GM18502 (cell line): ENCODE data around the gene SIN3A.
"Not testable (repeated sequence)": the region's sequence is repeated elsewhere in the genome, so short reads cannot be mapped to it uniquely, and the experiment has no call there.

ENCODE experiments used
- ATAC-seq: cut with Tn5 transposase; IDR thresholded peaks from one replicate; pipeline ENCODE4 v1.9.1; 2021; ENCODE audit warnings: mild to moderate bottlenecking; ENCODE audit not compliant: unreplicated experiment, poor library complexity

Gene SIN3A

DNA sequence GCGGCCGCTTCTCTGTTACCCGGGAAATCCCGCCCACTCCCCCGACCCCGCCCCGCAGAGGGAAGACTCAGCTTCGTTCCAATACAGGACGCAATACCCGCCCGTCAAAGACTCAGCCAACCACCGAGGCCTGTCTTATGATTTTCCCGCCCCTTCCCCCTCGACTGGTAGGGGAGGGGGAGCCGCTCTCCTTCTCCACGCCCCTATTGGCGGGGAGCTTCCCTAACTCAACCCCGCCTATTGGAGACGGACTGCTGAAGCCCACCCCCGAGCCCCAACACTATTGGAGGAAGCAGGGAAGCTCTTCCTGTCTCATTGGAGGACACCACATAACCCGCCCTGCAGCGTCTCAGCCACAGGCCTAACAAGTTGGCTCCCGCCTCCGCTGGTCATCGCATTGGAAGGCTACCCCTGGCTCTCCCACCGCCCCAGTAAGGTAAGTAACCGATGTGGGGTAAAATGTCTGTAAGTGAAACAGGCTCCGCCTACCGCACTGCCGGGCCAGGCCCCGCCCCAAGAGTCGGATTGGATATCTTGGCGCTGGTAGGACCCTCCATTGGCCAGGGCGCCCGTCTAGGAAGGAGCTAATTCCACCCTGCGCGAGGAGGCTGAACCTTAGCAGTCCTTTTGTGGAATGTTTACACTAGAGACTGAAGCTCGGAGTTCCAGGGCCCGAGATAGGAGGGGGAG, at the start of gene SIN3A:
Gene SIN3A, minus strand, starts transcription at position 17 of the 690 bp plus-strand sequence. CDS start 21,315 bp downstream, outside the sequence.
- ATAC-seq: peak; percentile 45

DNA sequence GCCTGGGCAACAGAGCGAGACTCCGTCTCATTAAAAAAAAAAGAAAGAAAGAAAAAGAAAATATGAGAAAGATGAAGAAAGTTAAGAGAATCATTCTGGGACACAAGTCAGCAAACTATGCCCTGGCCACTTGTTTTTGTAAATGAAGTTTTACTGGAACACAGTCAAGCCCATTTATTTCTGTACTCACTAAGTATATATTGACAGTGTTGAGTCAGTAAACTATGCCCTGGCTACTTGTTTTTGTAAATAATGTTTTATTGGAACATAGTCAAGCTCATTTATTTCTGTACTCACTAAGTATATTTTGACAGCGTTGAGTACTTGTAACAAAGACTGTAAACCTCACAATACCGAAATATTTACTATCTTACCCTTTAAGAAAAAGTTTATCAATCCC, 42.2 kb upstream of the SIN3A start:
- ATAC-seq: no peak

DNA sequence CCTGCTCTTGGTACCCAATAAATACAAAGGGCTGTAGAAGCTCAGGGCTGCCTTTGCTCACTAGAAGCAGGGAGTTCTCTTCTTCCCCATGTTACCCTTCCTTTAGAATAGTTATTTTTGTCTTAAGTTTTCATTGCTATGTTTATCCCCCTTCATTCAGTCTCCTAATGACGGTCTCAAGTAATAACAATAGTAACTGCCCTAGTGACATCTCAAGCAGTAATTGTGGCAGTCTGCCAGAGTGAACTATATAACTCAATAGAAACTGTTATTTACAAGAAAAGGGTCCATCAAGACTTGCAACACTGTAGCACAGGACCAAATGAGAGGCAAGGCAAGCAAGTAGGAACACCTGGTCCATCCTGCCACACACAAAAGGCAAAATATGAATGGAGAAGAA, 32.5 kb upstream of the SIN3A start:
- no peak for ATAC-seq

DNA sequence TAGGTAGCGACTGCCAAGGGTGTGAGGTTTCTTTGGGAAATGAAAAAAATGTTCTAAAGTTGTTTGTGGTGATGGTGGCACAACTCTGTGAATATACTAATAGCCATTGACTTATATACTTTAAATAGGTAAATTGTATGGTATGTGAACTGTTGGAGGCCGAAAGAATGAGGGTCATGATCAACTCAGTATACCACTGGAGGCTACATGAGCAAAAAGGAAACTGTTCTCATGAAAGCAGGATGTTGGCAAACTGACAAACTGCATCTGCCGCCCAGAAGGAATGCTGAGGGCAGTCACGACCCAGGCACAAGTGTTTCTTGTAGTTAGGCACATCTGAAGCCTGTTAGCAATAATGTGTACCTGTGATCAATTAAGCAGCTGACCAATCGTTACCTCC, 32.1 kb upstream of the SIN3A start:
- ATAC-seq: not testable (repeated sequence)

DNA sequence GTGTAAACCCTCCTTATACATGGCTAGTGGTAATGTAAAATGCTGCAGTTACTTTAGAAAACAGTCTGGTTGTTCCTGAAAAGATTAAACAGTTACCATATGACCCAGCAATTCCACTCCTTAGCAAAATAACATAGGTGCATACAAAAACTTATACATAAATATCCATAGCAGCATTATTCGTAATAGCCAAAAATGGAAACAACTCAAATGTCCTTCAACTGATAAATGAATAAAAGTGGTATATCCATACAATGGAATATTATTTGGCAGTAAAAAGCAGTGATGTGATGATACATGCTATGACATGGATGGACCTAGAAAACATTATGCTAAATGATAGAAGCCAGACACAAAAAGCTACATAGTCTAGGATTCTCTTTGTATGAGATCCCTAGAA, 31.6 kb upstream of the SIN3A start:
- ATAC-seq: no peak

DNA sequence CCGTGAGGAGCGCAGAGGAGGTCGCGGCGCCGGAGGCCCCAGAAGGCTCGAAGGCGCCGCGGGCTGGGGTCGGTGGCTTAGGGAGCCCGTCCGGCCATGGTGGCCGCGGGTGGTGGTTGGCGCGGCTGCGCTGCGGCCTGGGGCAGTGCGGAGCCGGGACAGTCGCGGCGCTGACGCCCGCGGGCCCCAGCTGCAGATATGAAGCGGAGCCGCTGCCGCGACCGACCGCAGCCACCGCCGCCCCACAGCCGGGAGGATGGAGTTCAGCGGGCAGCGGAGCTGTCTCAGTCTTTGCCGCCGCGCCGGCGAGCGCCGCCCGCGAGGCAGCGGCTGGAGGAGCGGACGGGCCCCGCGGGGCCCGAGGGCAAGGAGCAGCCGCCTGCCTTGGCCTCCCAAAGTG, 29.0 kb upstream of the SIN3A start:
- not testable (repeated sequence) for ATAC-seq

DNA sequence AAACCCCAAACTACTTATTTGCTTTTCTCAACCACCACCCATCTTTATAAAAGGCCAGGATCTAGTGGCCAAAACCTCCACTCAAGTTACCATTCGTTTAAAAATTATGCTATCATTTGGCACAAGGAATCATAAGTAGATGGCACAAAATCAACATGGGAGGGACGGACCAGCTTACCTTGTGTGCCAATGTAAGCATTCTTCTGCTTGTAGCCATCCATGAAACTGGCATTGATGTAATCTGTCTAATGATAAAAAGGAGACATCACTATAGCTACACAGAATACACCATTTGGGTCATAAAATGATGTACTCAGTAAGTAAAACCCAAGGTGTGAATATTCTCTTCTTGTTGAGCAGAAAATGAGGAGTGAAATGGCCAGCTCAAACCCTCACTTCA, 28.2 kb upstream of the SIN3A start:
- ATAC-seq: no peak

DNA sequence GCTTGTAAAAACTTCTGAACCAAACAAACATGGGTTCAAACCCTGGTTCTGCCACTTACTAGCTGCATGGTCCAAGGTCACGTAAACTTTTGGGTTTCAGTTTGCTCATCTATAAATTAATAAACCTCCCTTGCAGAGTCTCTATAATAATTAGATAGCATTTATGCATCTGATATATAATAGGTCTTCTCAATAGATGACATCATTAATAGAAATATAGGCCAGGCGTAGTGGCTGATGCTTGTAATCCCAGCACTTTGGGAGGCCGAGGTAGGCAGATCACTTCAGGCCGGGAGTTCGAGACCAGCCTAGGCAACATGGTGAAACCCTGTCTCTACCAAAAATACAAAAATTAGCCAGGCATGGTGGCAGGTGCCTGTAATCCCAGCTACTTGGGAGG, 25.6 kb upstream of the SIN3A start:
- ATAC-seq: not testable (repeated sequence)

DNA sequence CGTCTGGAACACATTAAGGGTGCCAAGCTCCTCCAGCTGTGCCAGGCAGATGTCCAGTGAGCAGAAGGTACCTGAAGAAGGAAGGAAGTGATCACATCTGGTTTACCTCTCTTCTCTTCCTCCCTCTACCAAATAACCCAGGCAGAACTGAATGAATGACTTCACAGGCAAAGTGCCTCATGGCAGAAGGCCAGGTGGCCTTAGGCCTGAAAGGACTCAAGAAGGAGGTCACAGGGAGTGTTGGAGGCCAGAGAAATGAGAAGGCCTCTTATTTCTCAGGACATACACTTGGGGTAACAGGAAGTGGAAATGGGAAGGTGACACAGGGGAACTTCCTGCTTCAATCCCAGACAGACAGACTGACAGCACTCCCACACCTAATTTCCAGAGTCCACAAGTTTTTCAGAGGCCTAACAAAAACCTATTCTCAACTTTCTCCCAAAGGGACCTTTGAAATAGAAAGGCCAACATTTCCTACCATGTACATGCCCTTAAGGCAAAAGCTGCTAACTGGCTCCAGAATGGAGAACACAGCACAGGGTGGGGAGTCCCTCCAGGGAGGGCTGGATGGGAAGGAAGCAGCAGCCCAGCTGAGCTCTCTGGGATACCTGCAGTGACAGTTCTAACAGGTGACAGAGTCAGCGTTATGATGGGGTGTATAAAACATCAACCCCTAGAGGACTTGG, 17.6 kb upstream of the SIN3A start:
- no peak for ATAC-seq

DNA sequence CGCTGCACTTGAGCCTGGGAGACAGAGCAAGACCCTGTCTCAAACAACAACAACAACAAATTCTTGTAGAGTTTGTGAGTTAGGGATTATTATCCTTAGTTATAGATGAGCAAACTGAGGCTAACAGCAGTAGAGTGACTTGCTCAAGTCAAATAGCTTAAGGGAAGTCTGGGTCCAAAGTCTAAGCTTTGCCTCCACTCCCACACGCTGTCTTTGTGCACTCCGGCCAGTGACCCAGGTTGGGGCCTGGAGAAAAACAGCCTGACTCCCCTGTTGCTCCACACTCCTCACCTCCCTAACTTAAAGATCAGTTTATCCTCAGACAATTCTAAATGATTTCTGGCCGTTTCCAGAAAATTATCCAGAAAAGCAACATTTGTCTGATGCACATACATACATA, 9.2 kb upstream of the SIN3A start:
- no peak for ATAC-seq

DNA sequence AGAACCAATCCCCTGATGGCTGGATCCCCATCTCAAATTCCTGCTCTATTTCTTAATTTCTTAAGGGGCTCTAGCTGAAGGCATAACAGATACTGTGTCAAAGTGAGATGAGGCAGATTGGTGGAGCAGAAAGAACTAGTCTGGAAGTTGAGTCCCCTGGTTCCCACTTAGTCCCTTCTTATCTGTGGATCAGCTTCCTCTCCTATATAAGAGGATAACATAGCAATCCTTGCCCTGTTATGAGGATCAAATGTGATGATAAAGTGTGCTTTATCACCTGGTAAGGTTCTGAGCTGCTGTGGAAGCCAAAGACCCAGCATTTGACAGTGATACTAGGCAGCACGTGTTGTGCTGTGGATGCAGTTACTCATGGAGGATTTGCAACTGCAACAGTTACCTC, 8.1 kb upstream of the SIN3A start:
- no peak for ATAC-seq

DNA sequence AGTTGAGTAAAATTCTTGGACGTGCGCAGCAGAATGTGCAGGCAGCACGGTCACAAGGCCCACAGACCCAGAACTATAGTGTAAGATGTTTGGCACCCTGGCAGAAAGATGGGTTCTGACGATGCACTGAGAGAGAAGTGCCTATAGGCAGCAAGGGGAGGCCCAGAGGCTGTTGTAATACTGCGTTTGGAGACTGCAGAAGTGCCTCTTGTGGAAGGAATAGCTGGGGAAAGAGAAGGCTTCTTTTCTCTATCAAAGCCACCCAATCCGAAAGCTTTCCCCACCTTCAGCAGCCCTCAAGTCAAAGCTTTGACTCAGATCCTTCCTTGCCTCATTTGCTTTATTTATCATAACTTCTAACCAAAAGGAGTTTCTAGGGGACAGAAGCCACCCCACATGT, 5.2 kb upstream of the SIN3A start:
- ATAC-seq: no peak

DNA sequence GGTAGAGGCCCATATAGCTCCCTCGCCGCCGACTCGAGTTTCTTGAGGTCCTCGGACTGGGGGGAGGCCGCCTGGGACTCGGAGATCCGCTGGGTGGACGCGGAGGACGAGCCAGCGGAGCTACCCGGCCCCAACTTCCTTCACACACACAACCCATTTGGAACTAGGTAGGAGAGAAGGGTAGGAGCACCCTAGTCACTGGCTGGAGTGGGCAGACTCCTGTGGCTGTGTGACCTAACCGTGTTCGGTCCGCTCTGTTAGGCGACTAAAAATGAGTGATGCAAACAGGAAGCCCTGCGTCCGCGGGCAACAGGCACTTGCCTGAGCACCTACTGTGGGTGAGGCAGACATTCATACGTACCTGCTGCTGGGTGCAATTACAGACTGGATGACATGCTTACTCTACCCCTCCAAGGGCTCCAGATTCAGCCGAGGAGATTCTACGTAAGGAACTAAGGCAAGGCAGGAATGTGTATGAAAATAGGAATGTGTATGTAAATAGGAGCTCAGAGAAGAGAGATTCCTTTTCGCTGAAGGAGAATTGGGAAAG, 4.6 kb upstream of the SIN3A start:
- ATAC-seq: no peak

DNA sequence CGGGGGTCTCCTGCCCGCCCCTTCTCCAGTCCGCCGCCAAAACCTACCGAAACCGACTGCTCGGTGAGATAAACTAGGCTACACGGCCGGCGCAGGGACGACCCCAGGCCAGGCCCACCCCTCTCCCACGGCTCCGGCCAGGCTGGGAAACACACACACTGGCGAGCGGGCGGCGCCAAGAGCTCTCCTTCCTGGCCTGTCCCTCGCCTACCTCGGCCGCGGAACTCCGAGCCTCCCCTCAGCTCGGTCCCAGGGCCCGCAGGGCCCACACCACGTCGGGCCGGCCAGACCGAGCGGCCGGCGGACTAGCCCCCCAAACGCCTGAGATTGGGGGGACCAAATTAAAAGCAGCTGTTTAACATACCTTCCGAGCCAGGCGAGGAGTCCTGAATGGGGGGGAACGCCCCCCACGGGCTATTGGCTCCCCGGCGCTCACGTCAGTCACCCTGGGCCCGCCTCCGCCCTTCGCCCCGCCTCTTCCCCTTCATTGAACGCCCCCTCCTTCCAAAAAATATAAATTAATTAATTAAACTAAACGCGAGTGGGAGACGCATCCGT, 4.0 kb upstream of the SIN3A start:
- no peak for ATAC-seq

DNA sequence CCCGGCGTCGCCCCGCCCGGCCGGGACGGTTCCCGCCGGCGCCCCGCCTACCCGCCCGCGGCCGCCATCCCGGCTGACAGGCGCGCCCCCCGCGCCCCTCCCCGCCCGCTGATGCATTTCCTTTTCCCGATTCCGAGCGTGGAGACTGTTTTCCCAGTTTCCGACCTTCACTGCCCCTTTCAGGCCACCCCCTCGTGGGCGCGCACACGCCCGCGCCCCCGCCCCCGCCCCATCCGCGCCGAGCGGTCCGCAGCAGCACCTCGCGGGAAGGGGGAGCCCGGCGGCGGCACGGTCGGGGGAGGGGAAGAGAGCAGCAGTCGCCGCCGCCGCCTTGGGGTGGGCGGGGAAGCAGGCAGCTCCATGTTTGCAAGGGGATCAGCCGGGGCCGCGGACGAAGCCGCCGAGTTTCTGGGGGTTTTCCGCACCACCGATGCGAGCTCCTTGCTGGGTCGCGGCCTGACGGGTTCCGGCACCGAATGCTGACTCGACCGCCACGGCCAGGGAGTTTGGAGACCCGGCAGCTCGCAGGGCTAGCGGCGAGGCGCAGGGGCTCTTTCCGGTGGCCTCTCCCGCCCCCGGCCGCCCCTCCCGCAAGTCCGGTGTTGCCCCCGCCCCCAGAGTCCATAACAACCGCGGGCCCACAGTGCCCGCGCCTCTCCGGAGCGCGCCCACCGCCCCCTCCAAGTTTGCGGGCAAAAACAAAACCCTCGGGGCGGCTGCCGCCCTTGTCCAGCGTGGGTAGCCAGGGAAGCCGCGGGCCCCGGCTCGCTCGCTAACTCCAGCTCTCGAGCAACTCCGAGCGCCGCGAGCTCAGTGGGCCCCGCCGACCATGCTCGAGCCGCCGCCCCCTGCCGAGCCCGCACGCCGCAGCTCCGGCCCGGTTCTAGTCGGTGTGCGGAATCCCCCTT, 3.2 kb upstream of the SIN3A start:
- ATAC-seq: no peak

DNA sequence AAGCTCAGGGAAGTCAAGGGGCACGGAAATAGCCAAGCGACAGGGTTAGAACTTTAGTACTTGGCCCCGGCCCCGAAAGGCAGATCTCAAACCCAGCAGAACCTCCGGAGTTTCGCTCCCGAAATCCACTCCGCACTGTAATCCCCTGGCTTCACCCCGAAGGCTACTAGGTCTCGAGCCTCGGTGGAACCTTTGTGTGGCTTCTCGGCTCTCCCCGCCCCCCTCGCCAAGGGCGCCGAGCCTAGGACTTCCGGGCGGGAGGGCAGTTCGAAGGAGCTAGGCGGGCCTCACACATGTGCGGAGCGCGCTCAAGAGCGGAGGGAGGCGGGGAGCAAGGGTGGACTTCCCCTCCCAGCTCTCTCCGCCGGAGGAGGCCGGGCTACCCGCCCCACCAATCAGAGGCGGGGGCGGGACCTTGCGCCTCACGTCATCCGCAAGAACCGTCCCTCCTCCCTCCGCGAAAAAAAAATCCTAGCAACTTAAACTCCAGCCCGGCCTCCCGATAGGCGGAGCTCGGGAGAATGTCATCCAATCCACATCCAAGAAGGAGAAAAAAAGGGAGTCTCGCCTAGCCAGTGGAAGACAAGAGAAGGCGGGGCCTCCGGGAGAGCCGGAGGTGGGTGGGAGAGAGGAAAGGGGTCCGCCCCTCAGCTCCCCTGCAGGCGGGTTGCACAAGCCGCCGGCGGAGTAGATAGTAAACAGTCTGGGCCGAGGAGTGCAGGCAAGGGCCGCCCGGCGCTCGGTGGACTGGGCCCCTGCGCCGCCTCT, 2.4 kb upstream of the SIN3A start:
- peak; percentile 38 for ATAC-seq

DNA sequence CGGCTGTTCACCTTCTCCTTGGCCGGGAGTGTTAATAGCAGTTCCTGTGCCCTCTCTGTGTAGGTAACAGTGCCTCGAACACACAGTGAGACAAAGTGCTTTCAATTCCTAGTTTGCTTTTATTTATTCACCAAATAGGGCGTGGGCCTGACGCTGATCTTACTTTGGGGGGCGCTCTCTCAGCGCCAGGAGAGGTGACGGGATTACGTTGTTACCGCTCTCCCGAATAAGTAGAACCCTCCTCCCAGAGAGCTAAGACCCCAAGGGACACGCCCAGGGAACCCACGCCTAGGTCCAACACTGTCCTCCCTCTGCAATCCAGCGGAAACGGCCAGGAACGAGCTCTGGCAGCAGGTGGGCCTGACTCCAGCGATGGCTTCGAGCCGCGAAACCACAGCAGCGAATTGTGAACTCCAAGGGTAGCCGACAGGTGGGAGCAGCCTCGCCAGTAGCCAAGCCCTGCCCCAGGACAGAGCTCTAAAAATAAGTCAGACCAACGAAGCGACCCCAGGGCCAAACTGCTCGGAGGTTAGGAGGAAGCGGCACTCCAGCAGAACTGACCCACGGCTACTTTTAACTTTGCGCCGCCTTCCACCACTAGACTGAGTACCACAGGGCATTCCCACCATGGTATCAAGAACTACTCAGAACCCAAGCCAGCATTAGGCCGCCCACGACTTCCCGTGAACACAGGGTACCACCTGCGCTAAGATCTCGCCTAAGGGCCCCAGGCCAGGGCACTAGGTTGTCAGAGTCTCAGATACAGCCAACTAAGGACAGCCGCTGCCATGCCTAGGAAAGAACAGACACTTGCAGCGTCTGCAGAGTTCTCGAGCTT, 1.6 kb upstream of the SIN3A start:
- ATAC-seq: no peak

DNA sequence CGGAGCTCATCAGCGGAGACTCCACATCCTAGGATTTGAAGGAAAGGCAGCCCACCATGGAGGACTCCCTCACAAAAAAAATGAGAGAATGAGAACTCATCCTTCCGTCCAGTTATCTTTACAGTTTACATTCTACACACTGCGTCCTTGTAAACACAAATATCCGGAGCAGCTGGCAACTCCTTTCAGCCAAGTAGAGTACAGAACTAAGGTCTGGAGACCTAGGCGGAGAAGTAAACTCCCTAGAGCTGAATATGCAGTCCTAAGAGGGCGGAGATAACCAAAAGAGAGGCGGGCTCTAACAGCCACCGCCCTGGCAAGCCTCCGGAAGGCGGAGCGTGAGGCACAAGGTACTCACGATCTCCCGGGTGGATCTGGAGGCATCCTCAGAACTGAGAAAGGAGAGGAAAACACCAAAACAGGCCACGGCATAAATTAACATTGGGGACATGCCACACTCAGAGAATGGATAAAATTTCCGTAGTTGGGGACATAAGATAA, 924 bp upstream of the SIN3A start:
- no peak for ATAC-seq

DNA sequence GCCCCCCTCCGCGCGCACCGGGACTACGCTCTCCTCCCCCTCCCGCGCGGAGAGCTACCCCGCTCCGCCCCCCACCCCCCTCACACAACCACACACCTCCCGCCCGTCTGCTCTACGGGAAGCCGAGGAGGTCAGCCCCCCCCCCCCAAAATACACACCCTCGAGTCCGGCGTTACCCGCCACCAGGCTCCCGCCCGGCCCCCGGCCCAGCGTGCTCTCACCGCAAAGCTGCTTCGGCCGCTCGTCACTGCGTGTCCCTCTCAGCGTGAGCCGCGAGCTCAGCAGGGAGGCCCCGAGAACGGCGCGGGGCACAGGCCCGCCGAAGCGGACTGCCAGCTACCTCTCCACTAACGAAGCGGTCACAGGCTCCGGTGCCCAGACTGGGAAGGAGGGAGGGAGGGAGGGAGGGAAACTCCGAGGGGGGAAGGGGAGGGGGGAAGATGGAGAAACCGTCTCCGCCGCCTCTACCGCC, 252 bp downstream of the SIN3A start:
- ATAC-seq: no peak
